Breast epithelium (tissue), 4 donors: ENCODE results near the gene SLCO4A1. TPM values are rescaled to one million over a fixed set of nuclear protein-coding genes. Genes with fewer than 3 reads are reported as not detected.

Source experiments
- DNase-seq, 2 donors: peaks; one replicate each; pipeline ENCODE4 v3.0.0-alpha.2; 2019; ENCODE audit warnings: low spot score in 2 of 2
- H3K27ac ChIP-seq, 2 donors: fragments of 200-600 bp; sonication (generic) in 1 of 2; one replicate each; pipeline ENCODE4 v1.5.1; 2016 to 2019; ENCODE audit warnings: mild to moderate bottlenecking in 1 of 2
- H3K27me3 ChIP-seq, 2 donors: fragments of 200-600 bp; sonication (generic) in 1 of 2; one replicate each; pipeline versions ENCODE4 v1.5.1 to v1.6.0; 2017 to 2019; ENCODE audit warnings: control low read depth in 1 of 2, mild to moderate bottlenecking in 1 of 2
- H3K36me3 ChIP-seq: fragments of 200-600 bp; one replicate; pipeline ENCODE4 v1.5.1; 2019
- H3K4me1 ChIP-seq, 2 donors: fragments of 200-600 bp; sonication (generic); one replicate each; pipeline ENCODE4 v1.5.1; 2016 to 2019; ENCODE audit warnings: control low read depth in 1 of 2
- H3K4me3 ChIP-seq, 3 donors: fragments of 200-600 bp; sonication (generic); 1 replicate in 2 of 3; 2 replicates in 1 of 3; pipeline ENCODE4 v1.5.1; 2016 to 2019; ENCODE audit warnings: mild to moderate bottlenecking in 3 of 3, moderate library complexity in 2 of 3
- H3K9me3 ChIP-seq, 2 donors: fragments of 200-600 bp; sonication (generic) in 1 of 2; one replicate each; pipeline ENCODE4 v1.5.1; 2016 to 2019; ENCODE audit warnings: control low read depth in 1 of 2
- POLR2A ChIP-seq: fragments of 450-650 bp; IDR thresholded peaks from one replicate; pipeline ENCODE4 v1.6.1; 2016; ENCODE audit warnings: antibody characterized with exemption, mild to moderate bottlenecking, moderate library complexity
- POLR2AphosphoS5 ChIP-seq, 3 donors: sonication (generic); formaldehyde crosslinking; IDR thresholded peaks; one replicate each; pipeline ENCODE4 v1.6.1; 2017; ENCODE audit warnings: antibody characterized with exemption in 3 of 3
- intact Hi-C: fragments of 100-400 bp; cut with DNase I; formaldehyde crosslinking; loops from one replicate; pipeline ENCODE4 v1.15.1; 2023; ENCODE audit warnings: low total_unique reads
- total RNA-seq, 3 donors: library from RNA; depleted of rRNA; stranded (reverse); fragments of >200 nt; gene quantifications; one replicate each; pipeline ENCODE4 v1.1.0, GENCODE V29; 2016
- TF ChIP-seq, protein P1 (sequence below), 3 donors: fragments of 450-650 bp; IDR thresholded peaks; one replicate each; pipeline ENCODE4 v1.5.1; 2016 to 2017; ENCODE audit warnings: antibody characterized with exemption in 3 of 3, mild to moderate bottlenecking in 3 of 3, moderate library complexity in 3 of 3

Gene SLCO4A1
- total RNA-seq, 3 donors from 2014 or later, result 8.8 to 26.5 (median 15.4) TPM

DNA sequence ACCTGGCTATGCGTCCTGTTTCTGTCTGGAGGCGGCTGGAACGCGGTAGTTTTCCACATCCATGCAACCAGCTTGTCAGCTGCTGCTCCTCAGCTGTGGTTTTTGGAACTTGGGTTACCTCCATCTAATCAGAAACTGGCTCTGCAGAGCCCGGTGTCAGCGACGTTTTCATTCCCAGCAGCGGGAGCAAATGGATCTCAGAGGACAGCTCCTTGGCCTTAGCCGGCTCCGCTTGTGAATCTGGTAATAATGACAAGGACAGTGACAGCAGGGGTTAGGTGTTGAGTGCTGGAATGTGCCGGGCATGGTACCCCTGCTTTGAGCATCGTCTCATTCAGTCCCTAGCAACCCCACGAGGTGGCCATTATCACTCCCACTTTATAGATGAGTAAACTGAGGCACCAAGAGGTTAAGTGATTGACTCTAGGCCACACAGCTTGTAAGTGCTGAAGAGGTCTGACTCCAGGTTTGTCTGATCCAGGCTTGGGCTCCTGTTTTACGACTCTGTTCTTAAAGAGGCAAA, 1.3 kb downstream of the SLCO4A1 start:
- Histone ChIP-seq H3K4me1 (peaks cover 11 to 17% of the 10 kb centered on the region in 2 donors), H3K9me3 (no peaks in the 10 kb centered on the region), H3K36me3 (no peaks in the 10 kb centered on the region), H3K4me3 (peak overlapping the region; percentile 51 to 73 (median 60)), H3K27me3 (peaks cover 0 to 7% of the 10 kb centered on the region in 2 donors), H3K27ac (peak overlapping the region in 1 of 2 donors; percentile 38)
- TF ChIP-seq, protein P1, sequence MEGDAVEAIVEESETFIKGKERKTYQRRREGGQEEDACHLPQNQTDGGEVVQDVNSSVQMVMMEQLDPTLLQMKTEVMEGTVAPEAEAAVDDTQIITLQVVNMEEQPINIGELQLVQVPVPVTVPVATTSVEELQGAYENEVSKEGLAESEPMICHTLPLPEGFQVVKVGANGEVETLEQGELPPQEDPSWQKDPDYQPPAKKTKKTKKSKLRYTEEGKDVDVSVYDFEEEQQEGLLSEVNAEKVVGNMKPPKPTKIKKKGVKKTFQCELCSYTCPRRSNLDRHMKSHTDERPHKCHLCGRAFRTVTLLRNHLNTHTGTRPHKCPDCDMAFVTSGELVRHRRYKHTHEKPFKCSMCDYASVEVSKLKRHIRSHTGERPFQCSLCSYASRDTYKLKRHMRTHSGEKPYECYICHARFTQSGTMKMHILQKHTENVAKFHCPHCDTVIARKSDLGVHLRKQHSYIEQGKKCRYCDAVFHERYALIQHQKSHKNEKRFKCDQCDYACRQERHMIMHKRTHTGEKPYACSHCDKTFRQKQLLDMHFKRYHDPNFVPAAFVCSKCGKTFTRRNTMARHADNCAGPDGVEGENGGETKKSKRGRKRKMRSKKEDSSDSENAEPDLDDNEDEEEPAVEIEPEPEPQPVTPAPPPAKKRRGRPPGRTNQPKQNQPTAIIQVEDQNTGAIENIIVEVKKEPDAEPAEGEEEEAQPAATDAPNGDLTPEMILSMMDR (IDR thresholded peaks at IDR 0.05), result no peak
- TF ChIP-seq POLR2AphosphoS5 (IDR thresholded peaks at IDR 0.05) (no peak), POLR2A (no peak)
- intact Hi-C loops, result no loop called here
- DNase-seq, result no peak

DNA sequence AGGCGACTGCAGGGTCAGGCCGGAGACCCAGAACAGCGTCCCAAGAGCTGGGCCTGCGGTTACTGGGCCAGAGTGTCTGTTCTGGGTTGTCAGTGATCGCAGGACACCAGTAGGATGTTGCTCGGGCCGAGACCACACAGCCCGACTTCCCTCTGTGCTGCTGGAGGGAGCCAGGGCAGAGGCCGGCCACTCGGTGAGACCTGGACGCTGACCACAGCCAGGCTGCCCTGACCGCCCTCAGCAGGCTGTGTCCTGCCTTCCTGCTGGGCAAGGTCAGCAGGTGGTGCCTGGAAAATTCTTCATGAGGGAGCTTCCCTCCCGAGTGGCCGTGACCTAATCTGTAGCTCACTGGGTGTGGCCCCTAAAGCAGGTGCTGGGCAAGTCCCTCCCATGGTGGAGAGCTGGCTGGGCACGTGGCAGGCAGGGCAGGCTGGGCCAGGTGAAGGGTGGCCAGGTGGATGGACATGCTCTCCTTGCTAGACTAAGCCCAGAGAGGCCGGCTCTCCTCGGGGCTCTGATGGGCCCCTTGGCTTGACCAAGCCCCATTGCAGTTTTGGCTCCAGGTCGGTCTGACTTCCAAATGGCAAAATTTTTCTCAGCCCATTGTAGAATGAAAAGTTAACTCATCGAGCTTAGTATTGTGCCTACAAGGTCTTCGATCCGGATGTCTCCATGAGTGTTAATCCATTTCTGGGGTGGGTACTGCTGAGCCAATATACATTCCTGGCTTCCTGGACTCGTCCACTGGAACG, 1.9 kb downstream of the SLCO4A1 start:
- Histone ChIP-seq H3K36me3 (no peaks in the 10 kb centered on the region), H3K4me1 (peaks cover 11 to 17% of the 10 kb centered on the region in 2 donors), H3K4me3 (peak overlapping the region; percentile 11 to 73 (median 60)), H3K27me3 (peaks cover 0 to 7% of the 10 kb centered on the region in 2 donors), H3K27ac (peak overlapping the region in 1 of 2 donors; percentile 38), H3K9me3 (no peaks in the 10 kb centered on the region)
- no peak for DNase-seq
- intact Hi-C loops, result no loop called here
- TF ChIP-seq POLR2A (no peak), POLR2AphosphoS5 (IDR thresholded peaks at IDR 0.05) (no peak)
- TF ChIP-seq, protein P1 (IDR thresholded peaks at IDR 0.05), result no peak

DNA sequence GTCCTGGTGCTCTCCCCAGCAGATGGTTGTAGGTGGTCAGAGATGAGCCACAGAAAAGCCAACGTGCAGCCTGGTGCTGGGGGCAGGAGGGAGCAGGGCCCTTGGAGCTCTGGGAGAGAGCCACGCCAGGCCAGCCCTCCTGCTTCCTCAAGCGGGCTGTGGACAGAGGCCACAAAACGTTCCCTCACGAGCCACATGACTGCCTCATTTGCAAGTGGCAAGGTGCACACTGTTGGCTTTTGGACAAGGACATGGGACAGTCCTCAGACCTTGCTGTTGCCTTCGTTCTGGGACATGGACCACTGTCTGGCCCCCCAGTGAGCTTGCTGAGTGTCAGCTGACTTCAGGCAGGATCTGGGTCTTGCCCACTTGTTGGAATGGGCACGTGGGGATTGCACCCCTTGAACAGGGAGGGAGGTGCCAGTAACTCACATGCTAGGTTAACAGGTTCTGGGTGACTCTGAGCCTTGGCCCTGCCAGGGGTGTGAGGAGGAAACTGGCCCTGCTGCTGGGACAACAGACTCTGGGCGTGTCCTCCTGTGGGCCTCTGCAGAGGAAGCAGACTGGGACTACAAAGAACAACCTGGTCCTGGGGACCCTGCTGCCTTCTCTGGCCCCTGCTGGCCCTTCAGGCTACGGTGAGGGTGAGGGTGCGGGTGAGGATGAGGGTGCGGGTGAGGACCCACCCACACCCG, 2.6 kb downstream of the SLCO4A1 start:
- intact Hi-C loops, result no loop called here
- no peak for DNase-seq
- TF ChIP-seq, protein P1 (IDR thresholded peaks at IDR 0.05), result no peak
- peak in 1 of 3 donors; percentile 17 for TF ChIP-seq POLR2AphosphoS5 (IDR thresholded peaks at IDR 0.05)
- Histone ChIP-seq H3K27ac (peak overlapping the region in 1 of 2 donors; percentile 38), H3K27me3 (peaks cover 0 to 7% of the 10 kb centered on the region in 2 donors), H3K9me3 (no peaks in the 10 kb centered on the region), H3K36me3 (no peaks in the 10 kb centered on the region), H3K4me1 (peaks cover 11 to 17% of the 10 kb centered on the region in 2 donors), H3K4me3 (peak overlapping the region in 2 of 3 donors; percentile 11 to 73)

DNA sequence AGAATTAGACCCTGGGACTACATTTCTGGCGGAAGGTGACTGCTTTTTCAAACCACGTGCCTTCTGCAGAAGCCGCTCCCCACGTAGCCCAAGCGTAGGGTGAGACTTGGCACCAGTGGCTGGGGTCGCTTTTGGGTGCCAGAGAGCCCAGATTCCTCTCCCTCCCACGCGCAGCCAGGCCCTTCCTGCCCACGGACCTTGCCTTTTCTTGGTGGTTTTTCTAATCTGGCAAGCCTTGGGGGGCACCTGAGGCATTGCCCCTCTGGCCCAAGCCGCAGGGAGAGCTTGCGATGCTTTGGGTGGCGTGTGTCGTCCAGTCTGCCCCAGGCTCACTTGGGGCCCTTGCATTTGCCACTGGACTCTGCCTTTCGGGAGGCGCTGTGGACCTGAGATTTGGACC, 3.3 kb downstream of the SLCO4A1 start:
- TF ChIP-seq, protein P1 (IDR thresholded peaks at IDR 0.05), result no peak
- TF ChIP-seq POLR2A (no peak), POLR2AphosphoS5 (IDR thresholded peaks at IDR 0.05) (no peak)
- DNase-seq, result no peak
- no peak overlapping the region for H3K27ac ChIP-seq
- H3K9me3 ChIP-seq, result no peaks in the 10 kb centered on the region
- H3K4me3 ChIP-seq, result no peak overlapping the region
- H3K4me1 ChIP-seq, result peaks cover 11 to 17% of the 10 kb centered on the region in 2 donors
- H3K36me3 ChIP-seq, result no peaks in the 10 kb centered on the region
- H3K27me3 ChIP-seq, result peaks cover 0 to 7% of the 10 kb centered on the region in 2 donors
- intact Hi-C loops, result no loop called here
